GM06990 (cell line): ENCODE results near the gene ZNF592.
A peak's percentile ranks its signal among the peaks of the same experiment; 100 is the strongest.
"Not testable (repeated sequence)": the region's sequence is repeated elsewhere in the genome, so short reads cannot be mapped to it uniquely, and the experiment has no call there.

Experiments
- DNase-seq: peaks from one replicate; pipeline ENCODE4 v3.0.0-alpha.2; 2011; ENCODE audit not compliant: insufficient read length; ENCODE audit errors: extremely low read depth
- H3K27me3 ChIP-seq: replicated peaks from 2 replicates; pipeline ENCODE4 v1.6.0; 2011; ENCODE audit warnings: low read length; ENCODE audit not compliant: control insufficient read depth, insufficient read depth
- H3K36me3 ChIP-seq: 2 replicates; pipeline ENCODE4 v1.5.1; 2011; ENCODE audit warnings: low read length; ENCODE audit not compliant: control insufficient read depth, insufficient read depth
- H3K4me3 ChIP-seq: replicated peaks from 2 replicates; pipeline ENCODE4 v1.5.1; 2011; ENCODE audit warnings: low read depth, mild to moderate bottlenecking, control low read depth, low read length
- CTCF ChIP-seq: IDR thresholded peaks from 2 replicates; pipeline ENCODE4 v1.5.1; 2011; ENCODE audit warnings: low read length, control low read depth, mild to moderate bottlenecking, inconsistent platforms; ENCODE audit not compliant: insufficient read depth, poor library complexity, severe bottlenecking

Gene ZNF592

GRCh38 chr15:84722628-84723027, 25.8 kb upstream of the ZNF592 start:
- Histone ChIP-seq H3K4me3 (no peak overlapping the region), H3K27me3 (no peaks in the 10 kb centered on the region), H3K36me3 (no peaks in the 10 kb centered on the region)
- no peak for DNase-seq
- TF ChIP-seq CTCF: no peak

GRCh38 chr15:84725001-84725491, 23.3 kb upstream of the ZNF592 start:
- no peaks in the 10 kb centered on the region for H3K27me3 ChIP-seq
- no peaks in the 10 kb centered on the region for H3K36me3 ChIP-seq
- H3K4me3 ChIP-seq: no peak overlapping the region
- no peak for TF ChIP-seq CTCF
- DNase-seq: peak; percentile 29

- TF ChIP-seq CTCF: no peak
- no peaks in the 10 kb centered on the region for H3K36me3 ChIP-seq
- no peaks in the 10 kb centered on the region for H3K27me3 ChIP-seq
- DNase-seq: no peak
- no peak overlapping the region for H3K4me3 ChIP-seq
These were observed 21.0 kb upstream of the ZNF592 start for GRCh38 chr15:84727429-84727828.

- Histone ChIP-seq H3K27me3 (no peaks in the 10 kb centered on the region), H3K36me3 (no peaks in the 10 kb centered on the region), H3K4me3 (no peak overlapping the region)
- no peak for TF ChIP-seq CTCF
- no peak for DNase-seq
These were observed 16.6 kb upstream of the ZNF592 start for GRCh38 chr15:84731774-84732173.

- Histone ChIP-seq H3K27me3 (no peaks in the 10 kb centered on the region), H3K36me3 (no peaks in the 10 kb centered on the region), H3K4me3 (peak overlapping the region; percentile 31)
- DNase-seq: peak; percentile 69
- TF ChIP-seq CTCF: no peak
These were observed 13.5 kb upstream of the ZNF592 start for GRCh38 chr15:84734794-84735479.

- peak overlapping the region; percentile 21 for H3K4me3 ChIP-seq
- DNase-seq: peak; percentile 66
- H3K27me3 ChIP-seq, H3K36me3 ChIP-seq: not testable (repeated sequence)
These were observed 12.8 kb upstream of the ZNF592 start for GRCh38 chr15:84735480-84736061.
